HUES6 (cell line): ENCODE measurements around the gene UTS2.

Source experiments
- H3K27ac ChIP-seq: 2 replicates; pipeline ENCODE4 v1.7.0; 2013; ENCODE audit warnings: low read depth, mild to moderate bottlenecking, low read length, inconsistent platforms
- H3K27me3 ChIP-seq: 2 replicates; pipeline ENCODE4 v1.6.1; 2013; ENCODE audit warnings: low read length; ENCODE audit not compliant: control insufficient read depth, insufficient read depth
- H3K36me3 ChIP-seq: 2 replicates; pipeline ENCODE4 v1.6.1; 2013; ENCODE audit warnings: low read length; ENCODE audit not compliant: control insufficient read depth, insufficient read depth
- H3K4me1 ChIP-seq: 2 replicates; pipeline ENCODE4 v1.6.1; 2013; ENCODE audit warnings: low read length; ENCODE audit not compliant: control insufficient read depth, insufficient read depth
- H3K4me3 ChIP-seq: 2 replicates; pipeline ENCODE4 v1.5.1; 2013; ENCODE audit warnings: low read depth, low read length
- H3K9ac ChIP-seq: one replicate; pipeline ENCODE4 v1.6.1; 2013; ENCODE audit warnings: mild to moderate bottlenecking, low read length
- H3K9me3 ChIP-seq: 2 replicates; pipeline ENCODE4 v1.6.1; 2013; ENCODE audit warnings: low read depth, low read length; ENCODE audit not compliant: control insufficient read depth, insufficient read depth

The UTS2 gene

GRCh38 chr1:7884757-7885156 lies 31.9 kb upstream of the UTS2 start:
- H3K36me3 ChIP-seq = no peaks in the 10 kb centered on the region
- no peak overlapping the region for H3K27ac ChIP-seq
- no peak overlapping the region for H3K4me3 ChIP-seq
- no peak overlapping the region for H3K9ac ChIP-seq
- no peaks in the 10 kb centered on the region for H3K27me3 ChIP-seq
- peaks cover 4% of the 10 kb centered on the region; the same call in 1 of the 2 replicates for H3K4me1 ChIP-seq
- H3K9me3 ChIP-seq = no peaks in the 10 kb centered on the region

GRCh38 chr1:7879228-7879627 lies 26.4 kb upstream of the UTS2 start:
- no peak overlapping the region for H3K9ac ChIP-seq
- H3K9me3 ChIP-seq = peaks cover 3% of the 10 kb centered on the region; the same call in 1 of the 2 replicates
- no peak overlapping the region for H3K4me3 ChIP-seq
- H3K27ac ChIP-seq = no peak overlapping the region
- H3K4me1 ChIP-seq = no peaks in the 10 kb centered on the region
- H3K27me3 ChIP-seq = no peaks in the 10 kb centered on the region
- no peaks in the 10 kb centered on the region for H3K36me3 ChIP-seq

- H3K4me1 ChIP-seq = no peaks in the 10 kb centered on the region
- H3K9me3 ChIP-seq = peaks cover 3% of the 10 kb centered on the region; the same call in 1 of the 2 replicates
- H3K9ac ChIP-seq = no peak overlapping the region
- H3K4me3 ChIP-seq = no peak overlapping the region
- no peaks in the 10 kb centered on the region for H3K36me3 ChIP-seq
- no peaks in the 10 kb centered on the region for H3K27me3 ChIP-seq
- H3K27ac ChIP-seq = no peak overlapping the region
These were observed 25.2 kb upstream of the UTS2 start for GRCh38 chr1:7878027-7878426.

- H3K9me3 ChIP-seq = peaks cover 5% of the 10 kb centered on the region; the same call in 1 of the 2 replicates
- no peak overlapping the region for H3K9ac ChIP-seq
- no peaks in the 10 kb centered on the region for H3K36me3 ChIP-seq
- H3K27me3 ChIP-seq = no peaks in the 10 kb centered on the region
- H3K27ac ChIP-seq = no peak overlapping the region
- no peak overlapping the region for H3K4me3 ChIP-seq
- H3K4me1 ChIP-seq = no peaks in the 10 kb centered on the region
These were observed 21.2 kb upstream of the UTS2 start for GRCh38 chr1:7873801-7874795.

GRCh38 chr1:7871136-7871535 lies 18.3 kb upstream of the UTS2 start:
- H3K9me3 ChIP-seq = peaks cover 4% of the 10 kb centered on the region; the same call in 1 of the 2 replicates
- no peaks in the 10 kb centered on the region for H3K27me3 ChIP-seq
- no peak overlapping the region for H3K9ac ChIP-seq
- no peaks in the 10 kb centered on the region for H3K36me3 ChIP-seq
- H3K4me3 ChIP-seq = no peak overlapping the region
- H3K27ac ChIP-seq = no peak overlapping the region
- H3K4me1 ChIP-seq = no peaks in the 10 kb centered on the region

GRCh38 chr1:7869136-7869920 lies 16.5 kb upstream of the UTS2 start:
- Histone ChIP-seq H3K27me3 (no peaks in the 10 kb centered on the region), H3K36me3 (no peaks in the 10 kb centered on the region), H3K9ac (no peak overlapping the region), H3K4me3 (no peak overlapping the region), H3K4me1 (no peaks in the 10 kb centered on the region), H3K27ac (no peak overlapping the region), H3K9me3 (0 out of 2 replicates have a peak, but pooled peaks cover 2% of the 10 kb centered on the region)

- no peak overlapping the region for H3K27ac ChIP-seq
These were observed 15.4 kb upstream of the UTS2 start for GRCh38 chr1:7868070-7868780.

GRCh38 chr1:7865978-7866377 lies 13.1 kb upstream of the UTS2 start:
- H3K27me3 ChIP-seq = no peaks in the 10 kb centered on the region
- no peaks in the 10 kb centered on the region for H3K36me3 ChIP-seq
- no peak overlapping the region for H3K4me3 ChIP-seq
- no peak overlapping the region for H3K9ac ChIP-seq
- H3K4me1 ChIP-seq = no peaks in the 10 kb centered on the region
- H3K27ac ChIP-seq = no peak overlapping the region
- no peaks in the 10 kb centered on the region for H3K9me3 ChIP-seq

More at GRCh38 chr1:7868070-7868780, 15.4 kb upstream of the UTS2 start:
- H3K4me3 ChIP-seq = no peak overlapping the region
- H3K36me3 ChIP-seq = no peaks in the 10 kb centered on the region
- H3K4me1 ChIP-seq = no peaks in the 10 kb centered on the region
- H3K9me3 ChIP-seq = 0 out of 2 replicates have a peak, but pooled peaks cover 2% of the 10 kb centered on the region
- no peaks in the 10 kb centered on the region for H3K27me3 ChIP-seq
- H3K9ac ChIP-seq = no peak overlapping the region

- no peak overlapping the region for H3K27ac ChIP-seq
- no peaks in the 10 kb centered on the region for H3K9me3 ChIP-seq
- no peaks in the 10 kb centered on the region for H3K4me1 ChIP-seq
- H3K36me3 ChIP-seq = no peaks in the 10 kb centered on the region
- H3K4me3 ChIP-seq = no peak overlapping the region
- H3K9ac ChIP-seq = no peak overlapping the region
- H3K27me3 ChIP-seq = no peaks in the 10 kb centered on the region
These were observed 11.0 kb upstream of the UTS2 start for GRCh38 chr1:7863756-7864328.

- no peak overlapping the region for H3K4me3 ChIP-seq
- no peaks in the 10 kb centered on the region for H3K9me3 ChIP-seq
- H3K9ac ChIP-seq = no peak overlapping the region
- no peaks in the 10 kb centered on the region for H3K27me3 ChIP-seq
- no peak overlapping the region for H3K27ac ChIP-seq
- no peaks in the 10 kb centered on the region for H3K36me3 ChIP-seq
- H3K4me1 ChIP-seq = no peaks in the 10 kb centered on the region
These were observed 9.6 kb upstream of the UTS2 start for GRCh38 chr1:7862211-7863060.
